ENCODE measurements around the gene RND3.

Gene RND3

GRCh38 chr2:150441784-150442183 is 45.7 kb downstream of the RND3 start:
- DNase-seq (ENCODE audit: low read depth in 2 of 2), result no peak

DNA sequence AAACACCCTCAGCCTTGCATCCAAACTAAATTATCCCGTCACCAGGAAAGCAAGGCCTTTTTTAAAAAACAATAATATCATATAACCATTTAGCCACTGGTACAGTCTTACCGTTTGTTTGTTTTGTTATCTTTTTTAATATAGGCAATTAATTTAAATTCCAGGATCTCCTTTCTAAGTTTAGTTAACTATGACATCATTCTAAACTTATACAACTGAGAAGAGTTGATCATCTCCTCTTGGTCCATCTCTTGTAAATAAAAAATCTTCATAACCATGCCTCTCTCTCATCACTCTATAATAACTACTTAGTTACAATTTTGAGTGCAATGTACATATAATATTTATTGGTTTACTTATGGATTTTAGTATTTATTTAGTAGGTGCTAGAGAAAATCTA is 46.2 kb downstream of the RND3 start:
- no peak for DNase-seq (ENCODE audit: low read depth in 2 of 2)

GRCh38 chr2:150438654-150439053 is 48.8 kb downstream of the RND3 start:
- DNase-seq (ENCODE audit: low read depth in 2 of 2), result no peak

GRCh38 chr2:150438041-150438440 is 49.4 kb downstream of the RND3 start:
- DNase-seq (ENCODE audit: low read depth in 2 of 2), result no peak

DNA sequence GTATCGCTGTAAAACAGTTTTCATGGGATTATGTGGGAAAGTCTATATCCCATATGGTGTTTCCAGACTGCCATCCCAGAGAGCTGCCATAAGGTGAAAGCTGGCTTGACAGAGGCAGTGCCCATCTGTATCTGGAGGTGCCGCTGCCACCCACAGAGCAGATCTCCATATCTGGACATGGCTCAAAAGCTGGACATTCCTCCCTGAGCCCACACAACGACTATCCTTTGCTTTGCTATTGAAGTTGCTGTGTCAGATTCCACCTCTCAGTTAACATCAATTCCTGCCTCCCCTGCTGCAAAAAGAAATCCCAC is 55.2 kb downstream of the RND3 start:
- DNase-seq (ENCODE audit: low read depth in 2 of 2), result no peak

GRCh38 chr2:150431561-150432311 is 55.7 kb downstream of the RND3 start:
- DNase-seq (ENCODE audit: low read depth in 2 of 2), result no peak

DNA sequence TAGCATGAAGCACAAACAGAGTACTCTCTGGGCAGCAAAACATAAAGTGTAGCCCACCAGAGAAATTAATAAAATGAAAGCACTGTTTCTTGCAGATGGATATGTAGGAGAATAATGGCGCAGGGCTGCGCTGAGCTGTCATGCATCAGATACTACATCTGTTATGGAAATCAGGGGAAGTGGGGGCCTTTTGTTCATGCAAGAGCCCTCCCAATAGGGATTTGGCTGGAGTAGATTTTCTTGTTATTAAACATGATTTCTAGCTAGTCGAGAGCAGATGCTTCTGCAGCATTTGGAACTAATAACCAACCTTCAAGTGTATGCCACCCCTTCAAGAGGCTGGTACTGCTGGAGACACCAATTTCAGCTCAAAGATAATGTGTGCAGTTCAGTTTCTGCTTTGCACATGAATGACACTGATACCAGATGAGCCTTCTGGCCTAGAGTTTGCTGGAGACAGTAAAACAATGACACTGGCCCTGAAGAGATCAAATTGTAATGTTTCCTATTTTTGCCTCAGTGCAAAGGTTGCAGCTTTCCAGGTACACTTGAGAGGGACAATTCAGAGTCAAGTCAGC is 58.0 kb downstream of the RND3 start:
- DNase-seq (ENCODE audit: low read depth in 2 of 2), result no peak

GRCh38 chr2:150428641-150429040 is 58.8 kb downstream of the RND3 start:
- DNase-seq (ENCODE audit: low read depth in 2 of 2), result no peak

- DNase-seq (ENCODE audit: low read depth in 2 of 2), result no peak
Observed at GRCh38 chr2:150427298-150427697, 60.2 kb downstream of the RND3 start.

DNA sequence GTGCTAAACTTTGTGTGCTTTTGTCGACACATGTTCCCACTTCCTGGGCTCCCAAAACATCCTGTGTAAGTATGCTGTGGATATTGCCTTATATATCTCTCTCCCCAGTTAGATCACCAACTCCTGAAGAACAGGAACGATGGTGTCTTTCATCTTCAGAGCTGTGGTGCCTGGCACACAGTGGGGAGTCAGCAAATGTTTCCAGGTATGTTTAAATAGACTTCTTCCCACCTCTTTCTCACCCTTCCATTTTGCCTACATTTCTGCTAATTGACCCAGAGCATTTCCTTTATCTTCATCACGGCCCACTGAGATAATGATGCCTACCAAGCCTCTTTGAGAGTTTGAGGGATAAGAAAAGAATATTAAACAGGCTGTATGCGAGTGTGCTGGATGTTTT is 60.7 kb downstream of the RND3 start:
- no peak for DNase-seq (ENCODE audit: low read depth in 2 of 2)

DNA sequence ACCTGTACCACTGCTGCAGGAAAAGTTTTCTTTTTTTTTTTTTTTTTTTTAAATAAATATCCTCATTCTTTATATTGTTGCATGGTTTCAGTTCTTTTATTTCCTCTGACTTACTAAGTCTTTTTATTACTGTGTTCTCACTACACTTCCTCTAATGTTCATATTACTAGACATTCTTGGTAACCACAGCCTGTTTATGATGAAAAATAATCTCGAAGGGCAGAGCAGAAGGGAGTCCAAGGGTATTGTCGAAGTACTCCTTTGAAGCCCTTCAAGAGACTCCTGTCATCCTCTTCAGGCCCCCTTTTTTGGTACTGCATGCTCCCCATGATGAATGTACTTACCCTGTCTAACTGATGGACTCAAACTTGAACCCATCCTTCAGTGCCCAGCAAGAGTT is 61.2 kb downstream of the RND3 start:
- no peak for DNase-seq (ENCODE audit: low read depth in 2 of 2)

DNA sequence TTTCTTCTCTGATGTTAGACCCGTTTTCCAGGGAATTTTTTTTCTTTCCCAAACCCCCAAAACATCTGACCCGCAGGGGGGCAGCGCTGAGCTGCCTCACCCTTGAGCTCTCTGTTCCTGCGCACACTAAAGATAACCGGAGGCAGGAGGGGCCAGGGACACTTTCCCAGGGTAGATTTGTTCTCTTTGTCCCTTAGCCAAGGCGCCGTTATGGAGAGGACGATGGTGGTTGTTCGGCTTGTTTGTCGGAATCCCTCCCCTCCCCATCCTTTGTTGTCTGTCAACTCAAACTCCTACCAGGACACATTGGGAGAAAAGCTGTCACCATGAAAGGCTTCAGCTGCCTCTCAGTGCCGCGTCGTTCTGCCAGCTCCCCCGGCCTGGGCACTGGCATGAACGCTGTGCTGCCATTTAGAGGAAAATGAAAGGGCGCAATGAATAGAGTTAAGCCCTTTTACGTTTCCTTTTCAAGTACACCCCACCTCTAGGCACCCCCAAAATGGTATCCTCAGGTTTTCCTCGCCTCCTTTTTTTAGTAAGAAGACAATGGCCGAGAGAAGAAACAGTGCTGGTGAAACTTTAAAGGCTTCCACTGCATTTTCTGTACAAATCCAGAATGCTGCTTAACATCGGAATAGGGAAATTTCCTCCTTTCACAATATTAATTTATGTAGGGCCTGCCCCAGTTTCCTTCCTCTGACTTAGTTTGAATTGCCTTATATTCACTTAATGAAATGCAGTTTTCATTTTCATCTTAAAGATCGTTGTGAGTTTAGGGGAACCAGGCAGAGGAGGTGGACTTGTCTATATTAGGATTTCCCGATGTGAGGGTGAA is 62.1 kb downstream of the RND3 start:
- DNase-seq (ENCODE audit: low read depth in 2 of 2), result no peak

DNA sequence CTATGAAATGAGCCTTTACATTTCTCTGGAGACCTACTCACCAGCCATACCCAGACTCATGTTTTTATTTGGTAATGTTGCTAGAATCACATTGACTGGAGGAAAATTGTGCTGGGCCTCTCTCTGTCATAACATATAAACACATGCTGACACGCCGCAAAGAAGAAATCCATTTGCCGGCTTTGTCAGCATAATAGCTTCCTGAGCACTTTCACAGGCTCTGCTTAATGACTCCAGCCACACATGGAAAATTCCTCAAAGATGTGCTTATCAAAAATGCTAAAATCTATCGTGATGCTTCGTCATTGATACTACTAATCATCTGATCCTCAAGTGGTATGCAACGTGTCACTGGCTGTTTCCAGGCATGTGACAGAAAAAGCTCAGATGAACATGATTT is 63.1 kb downstream of the RND3 start:
- no peak for DNase-seq (ENCODE audit: low read depth in 2 of 2)

DNA sequence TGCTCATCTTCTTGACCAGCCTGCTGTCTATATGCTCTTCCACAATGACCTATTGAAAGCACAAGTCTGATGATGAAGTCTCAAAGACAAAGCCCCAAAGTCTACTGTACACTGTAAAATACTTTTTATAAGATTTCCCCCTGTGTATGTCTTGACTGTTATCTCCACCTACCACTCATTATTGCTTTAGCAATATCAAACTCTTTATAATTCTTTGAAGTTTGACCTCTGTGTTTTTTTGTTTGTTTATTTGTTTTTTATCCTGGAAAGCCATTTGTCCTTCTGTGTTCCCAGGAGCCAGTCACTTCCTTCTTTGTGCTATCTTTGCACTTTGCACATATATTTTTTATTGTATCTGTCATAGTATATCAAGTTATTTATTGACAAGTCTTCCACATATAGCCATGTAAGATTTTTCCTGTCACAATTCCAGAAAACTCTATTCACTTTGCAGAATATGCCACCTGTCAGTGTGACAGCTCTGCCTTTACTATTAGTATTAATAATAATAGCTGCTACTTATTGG is 66.3 kb downstream of the RND3 start:
- no peak for DNase-seq (ENCODE audit: low read depth in 2 of 2)

DNA sequence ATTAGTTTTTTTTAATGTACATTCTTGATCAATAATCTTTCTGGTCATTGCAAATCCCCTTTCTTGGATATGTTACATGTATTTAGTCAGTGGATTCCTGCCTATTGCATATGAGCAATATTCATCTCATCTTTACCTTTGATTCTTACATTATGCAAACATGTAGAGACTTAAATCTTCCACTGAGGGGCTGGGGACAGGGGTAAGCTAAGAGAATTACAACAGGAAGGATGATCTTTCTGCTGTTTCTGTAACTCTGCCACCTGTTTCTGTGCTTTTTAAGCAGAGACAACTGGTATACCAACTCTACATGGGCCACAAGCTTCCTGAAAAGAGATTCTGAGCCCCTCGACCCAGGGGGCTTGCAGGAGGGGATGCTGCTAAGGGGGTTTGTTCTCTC is 68.6 kb downstream of the RND3 start:
- no peak for DNase-seq (ENCODE audit: low read depth in 2 of 2)

All from stimulated activated CD4-positive, alpha-beta T cell treated with anti-CD3 and anti-CD28 coated beads, Interleukin-1b, Interleukin-23, amount 100 ng/mL, for 1 hour (primary cell).